Right kidney (tissue), 1 donor: ENCODE data around the gene ITPR1.

Experiments
- DNase-seq: peaks from one replicate; pipeline ENCODE4 v3.0.0-alpha.2; 2016

ITPR1 gene

DNA sequence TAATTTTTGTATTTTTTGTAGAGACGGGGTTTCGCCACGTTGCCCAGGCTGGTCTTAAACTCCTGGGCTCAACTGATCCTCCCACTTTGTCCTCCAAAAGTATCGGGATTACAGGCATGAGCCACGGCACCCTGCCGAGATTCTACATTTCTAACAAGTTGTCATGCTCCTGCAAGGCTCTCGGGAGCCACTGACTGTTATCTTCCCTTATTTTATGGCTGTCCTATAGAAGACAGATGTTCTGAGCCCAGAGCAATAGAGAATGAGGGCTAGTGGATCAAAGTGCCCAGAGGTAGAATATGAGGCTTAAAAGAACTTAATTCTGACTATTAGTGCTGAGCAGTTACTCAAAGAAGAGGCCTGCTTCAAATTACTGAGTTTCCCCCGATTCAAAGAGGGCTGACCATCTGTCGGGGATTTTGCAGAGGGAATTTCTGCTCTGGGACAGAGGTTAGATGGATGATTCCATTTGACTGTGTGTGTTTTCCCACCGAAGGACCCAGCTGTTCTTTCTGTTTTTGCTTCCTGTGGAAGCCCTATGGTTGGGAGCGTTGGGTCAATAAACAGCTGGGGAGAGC is 39.5 kb downstream of the ITPR1 start:
- DNase-seq: no peak

DNA sequence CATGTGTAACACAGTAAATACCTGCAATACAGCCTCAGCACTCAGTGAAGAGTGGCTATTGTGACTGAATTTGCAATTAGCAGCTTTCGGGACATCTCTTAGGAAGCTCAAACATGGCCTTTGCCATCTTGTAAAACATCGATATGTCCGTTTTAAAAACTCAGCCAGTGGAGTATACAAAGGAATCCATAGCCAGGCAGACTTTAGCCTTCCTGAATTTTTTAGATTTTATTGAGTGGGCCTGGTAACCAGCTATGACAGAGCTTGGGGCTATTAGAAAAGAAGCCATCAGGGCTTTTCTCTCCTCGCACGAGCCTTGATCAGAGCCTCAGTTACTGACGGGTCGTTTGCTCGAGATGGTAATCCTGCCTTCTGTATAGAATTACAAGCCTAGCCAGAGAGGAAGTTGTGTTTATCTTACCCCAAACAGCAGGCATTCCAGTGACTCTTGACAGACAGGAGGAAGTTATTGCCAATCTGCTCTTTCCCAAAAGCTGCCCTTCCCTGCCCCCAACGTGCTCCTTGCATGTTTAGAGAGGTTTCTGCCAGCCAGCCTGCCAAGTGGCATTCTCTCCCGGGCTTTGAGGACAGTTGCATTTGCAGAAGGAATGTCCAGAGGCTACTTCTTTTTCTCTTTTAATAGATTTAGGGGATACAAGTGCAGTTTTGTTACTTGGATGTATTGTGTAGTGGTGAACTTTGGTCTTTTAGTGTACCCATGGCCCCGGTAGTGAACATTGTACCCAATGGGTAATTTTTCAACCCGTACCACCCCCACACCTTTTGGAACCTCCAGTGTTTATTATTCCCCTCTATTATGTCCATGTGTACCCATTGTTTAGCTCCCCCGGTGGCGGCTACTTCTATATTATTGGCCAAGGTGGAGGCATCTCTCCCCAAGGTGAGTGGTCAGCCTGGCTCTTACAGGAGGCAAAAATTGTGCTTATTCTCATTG is 40.6 kb downstream of the ITPR1 start:
- no peak for DNase-seq

GRCh38 chr3:4534906-4535305 is 41.8 kb downstream of the ITPR1 start:
- DNase-seq: no peak

- DNase-seq: no peak
These were observed 43.1 kb downstream of the ITPR1 start for GRCh38 chr3:4536260-4536659.

- DNase-seq: no peak
These were observed 47.1 kb downstream of the ITPR1 start for GRCh38 chr3:4540267-4540666.

- DNase-seq: no peak
These were observed 50.0 kb downstream of the ITPR1 start for GRCh38 chr3:4543110-4543509.

DNA sequence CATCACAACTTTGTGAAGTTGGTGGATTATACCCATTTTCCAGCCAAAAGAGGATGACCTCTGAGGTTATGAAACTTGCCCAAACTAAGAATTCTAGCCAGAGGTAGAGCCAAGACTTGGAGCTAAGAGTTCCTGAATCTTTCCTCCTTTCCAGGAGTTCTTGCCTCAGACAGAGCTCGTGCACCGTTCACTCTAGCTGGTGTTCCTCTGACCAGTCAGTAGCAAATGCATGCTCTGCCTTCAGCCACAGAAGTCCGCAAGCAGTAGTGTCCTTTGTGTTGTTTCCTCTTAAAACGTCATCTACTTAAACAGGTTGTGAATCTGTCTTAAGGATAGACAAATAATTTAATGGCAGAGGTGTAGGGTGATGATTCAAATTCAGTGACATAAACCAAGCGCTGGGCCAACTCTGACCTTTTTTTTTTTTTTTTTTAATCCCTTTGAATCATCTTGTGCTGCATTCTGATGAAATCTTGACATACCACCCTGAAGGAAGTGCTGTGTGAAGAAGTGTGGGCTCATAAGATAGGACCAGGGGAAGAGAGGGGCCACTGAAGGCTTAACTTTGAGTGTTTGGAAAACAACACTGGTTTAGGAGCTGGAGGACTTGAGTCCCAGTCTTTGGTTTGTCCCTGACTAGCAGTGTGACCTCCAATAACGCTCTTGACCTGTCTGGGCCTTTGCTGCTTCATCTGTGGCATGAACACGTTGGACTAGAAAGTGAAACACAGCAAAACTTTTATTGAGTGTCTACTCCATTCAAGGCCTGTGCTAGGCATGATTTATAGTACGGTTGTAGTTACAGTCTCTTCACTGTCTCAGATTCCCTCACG is 53.4 kb downstream of the ITPR1 start:
- DNase-seq: no peak

DNA sequence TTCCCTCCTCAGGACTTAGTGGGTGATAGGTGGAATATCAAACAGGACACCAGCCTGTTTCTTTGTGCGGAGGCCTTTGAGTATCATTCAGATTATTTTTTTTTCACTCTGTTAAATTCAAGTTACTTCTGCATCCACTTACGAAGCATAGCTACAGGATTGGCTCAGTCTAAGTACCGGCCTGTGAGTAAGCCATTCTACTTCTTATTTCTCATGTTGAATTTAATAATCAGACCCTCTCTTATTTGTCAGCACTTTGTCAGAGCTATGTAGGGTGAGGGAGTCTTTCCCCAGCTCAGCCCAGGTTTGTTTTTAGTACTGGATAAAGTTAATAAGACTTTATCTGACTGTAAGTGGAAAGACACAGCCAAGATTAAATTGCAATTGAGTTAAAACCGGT is 54.7 kb downstream of the ITPR1 start:
- no peak for DNase-seq

- DNase-seq: no peak
These were observed 55.2 kb downstream of the ITPR1 start for GRCh38 chr3:4548356-4548755.

- no peak for DNase-seq
These were observed 55.6 kb downstream of the ITPR1 start for GRCh38 chr3:4548780-4549179.

DNA sequence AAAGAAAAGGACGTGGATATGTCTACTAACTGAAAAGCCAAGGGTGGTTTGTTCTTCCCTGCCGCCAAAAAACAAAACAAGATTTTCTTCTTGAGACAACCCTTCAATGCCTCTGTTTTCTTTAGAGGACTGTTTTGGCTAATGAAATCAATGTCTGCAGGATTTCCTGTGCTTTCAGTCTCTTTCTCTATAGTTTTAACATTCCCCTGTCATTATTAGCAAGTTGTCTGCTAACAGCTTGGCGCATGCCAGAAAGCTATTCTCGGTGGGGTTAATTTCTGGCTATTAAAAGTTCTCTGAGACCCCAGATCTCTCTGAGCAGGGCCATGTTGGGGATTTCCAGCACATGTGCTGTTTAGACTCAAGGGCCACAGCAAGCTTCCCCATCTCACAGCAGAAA is 56.7 kb downstream of the ITPR1 start:
- no peak for DNase-seq

- no peak for DNase-seq
These were observed 58.0 kb downstream of the ITPR1 start for GRCh38 chr3:4551051-4551711.

- DNase-seq: no peak
These were observed 58.8 kb downstream of the ITPR1 start for GRCh38 chr3:4551794-4552442.

DNA sequence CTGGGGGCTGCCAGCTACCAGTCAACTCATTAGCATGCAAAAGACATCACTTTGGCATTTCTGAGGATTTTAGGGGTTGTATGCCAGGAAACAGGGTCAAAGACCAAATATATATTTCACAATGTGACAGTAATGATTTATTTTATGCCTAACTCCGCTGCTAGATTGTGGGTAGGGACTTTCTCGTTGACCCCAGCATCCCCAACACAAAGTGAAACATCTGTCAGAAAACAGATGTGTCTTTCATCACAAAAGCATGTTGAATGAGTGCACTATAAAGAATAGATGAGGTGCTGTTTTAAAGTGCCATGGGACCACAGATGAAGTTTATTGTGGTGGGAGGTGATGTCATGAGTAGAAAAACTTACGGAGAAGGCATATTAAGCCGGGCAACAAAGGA is 59.7 kb downstream of the ITPR1 start:
- DNase-seq: no peak

DNA sequence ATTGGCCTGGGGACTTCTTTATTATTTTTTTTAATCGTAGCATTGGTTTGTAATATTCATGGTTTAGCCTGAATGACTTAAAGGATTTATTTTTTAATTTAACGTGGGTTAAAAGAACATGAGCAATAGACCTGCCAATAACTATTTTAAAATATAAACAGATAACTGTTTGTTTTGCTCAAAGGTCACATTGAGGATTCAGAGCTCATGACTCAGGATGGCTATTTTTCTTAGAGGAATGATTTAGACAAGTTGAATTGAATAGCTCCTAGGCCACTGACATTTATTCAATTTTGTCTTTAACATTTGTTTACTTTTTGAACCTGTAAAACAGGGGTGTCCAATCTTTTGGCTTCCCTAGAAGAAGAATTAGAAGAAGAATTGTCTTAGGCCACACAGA is 68.5 kb downstream of the ITPR1 start:
- DNase-seq: no peak

GRCh38 chr3:4562595-4562994 is 69.4 kb downstream of the ITPR1 start:
- DNase-seq: no peak

DNA sequence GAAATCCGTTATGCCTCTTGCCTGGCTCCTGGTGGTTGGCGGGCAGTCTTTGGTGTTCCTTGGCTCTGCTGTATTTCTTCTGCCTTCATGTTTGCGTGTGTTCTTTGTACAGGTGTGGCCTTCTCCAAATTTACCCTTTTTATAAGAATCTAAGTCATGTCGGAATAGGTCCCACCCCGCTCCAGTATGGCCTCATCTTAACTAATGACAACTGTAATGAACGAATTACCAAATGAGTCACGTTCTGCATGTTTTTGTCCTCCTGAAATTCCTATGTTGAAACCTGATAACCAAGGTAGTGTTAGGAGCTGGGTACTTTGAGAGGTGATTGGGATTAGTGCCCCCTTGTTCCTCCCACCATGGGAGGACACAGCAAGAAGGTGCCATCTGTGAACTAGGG is 71.1 kb downstream of the ITPR1 start:
- DNase-seq: no peak

- no peak for DNase-seq
These were observed 71.9 kb downstream of the ITPR1 start for GRCh38 chr3:4564928-4565586.

DNA sequence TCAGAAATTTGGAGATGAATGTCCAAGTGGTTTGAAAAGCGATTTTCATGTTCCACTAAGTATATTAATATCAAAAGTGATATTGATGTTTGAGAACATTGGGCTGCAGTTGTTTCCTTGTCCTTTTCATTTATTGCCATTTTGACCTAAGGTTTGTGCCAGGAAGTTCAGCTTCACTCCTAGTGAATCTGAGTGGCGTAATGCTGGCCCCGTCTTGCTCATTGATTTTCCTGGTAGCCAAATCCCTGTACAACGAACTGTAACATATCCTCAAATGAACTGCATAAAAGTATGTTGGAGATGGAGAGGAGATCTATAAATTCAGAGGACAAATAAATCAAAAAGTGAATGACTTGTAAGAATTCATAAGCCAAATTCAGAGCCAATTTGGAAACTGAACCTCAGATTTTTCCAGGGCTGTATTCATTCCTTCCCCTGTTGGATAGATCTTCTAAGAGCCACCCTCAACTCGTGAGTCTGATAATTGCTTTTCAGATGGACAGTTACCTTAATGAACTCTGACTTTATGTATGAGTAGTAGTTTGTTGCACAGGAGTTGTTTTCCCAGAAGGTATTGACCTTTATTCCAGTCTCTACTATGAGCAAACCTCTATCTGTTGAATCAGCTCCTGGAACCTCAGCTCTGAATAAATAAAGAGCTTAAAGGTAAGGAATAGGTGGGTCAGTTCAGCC is 72.8 kb downstream of the ITPR1 start:
- no peak for DNase-seq

- no peak for DNase-seq
These were observed 75.7 kb downstream of the ITPR1 start for GRCh38 chr3:4568841-4569240.
